HG03457 (cell line): ENCODE data around the gene AKAP12.

Experiments
- ATAC-seq: cut with Tn5 transposase; IDR thresholded peaks from one replicate; pipeline ENCODE4 v1.9.1; 2021; ENCODE audit warnings: moderate number of reproducible peaks; ENCODE audit not compliant: unreplicated experiment

AKAP12 gene, protein sequence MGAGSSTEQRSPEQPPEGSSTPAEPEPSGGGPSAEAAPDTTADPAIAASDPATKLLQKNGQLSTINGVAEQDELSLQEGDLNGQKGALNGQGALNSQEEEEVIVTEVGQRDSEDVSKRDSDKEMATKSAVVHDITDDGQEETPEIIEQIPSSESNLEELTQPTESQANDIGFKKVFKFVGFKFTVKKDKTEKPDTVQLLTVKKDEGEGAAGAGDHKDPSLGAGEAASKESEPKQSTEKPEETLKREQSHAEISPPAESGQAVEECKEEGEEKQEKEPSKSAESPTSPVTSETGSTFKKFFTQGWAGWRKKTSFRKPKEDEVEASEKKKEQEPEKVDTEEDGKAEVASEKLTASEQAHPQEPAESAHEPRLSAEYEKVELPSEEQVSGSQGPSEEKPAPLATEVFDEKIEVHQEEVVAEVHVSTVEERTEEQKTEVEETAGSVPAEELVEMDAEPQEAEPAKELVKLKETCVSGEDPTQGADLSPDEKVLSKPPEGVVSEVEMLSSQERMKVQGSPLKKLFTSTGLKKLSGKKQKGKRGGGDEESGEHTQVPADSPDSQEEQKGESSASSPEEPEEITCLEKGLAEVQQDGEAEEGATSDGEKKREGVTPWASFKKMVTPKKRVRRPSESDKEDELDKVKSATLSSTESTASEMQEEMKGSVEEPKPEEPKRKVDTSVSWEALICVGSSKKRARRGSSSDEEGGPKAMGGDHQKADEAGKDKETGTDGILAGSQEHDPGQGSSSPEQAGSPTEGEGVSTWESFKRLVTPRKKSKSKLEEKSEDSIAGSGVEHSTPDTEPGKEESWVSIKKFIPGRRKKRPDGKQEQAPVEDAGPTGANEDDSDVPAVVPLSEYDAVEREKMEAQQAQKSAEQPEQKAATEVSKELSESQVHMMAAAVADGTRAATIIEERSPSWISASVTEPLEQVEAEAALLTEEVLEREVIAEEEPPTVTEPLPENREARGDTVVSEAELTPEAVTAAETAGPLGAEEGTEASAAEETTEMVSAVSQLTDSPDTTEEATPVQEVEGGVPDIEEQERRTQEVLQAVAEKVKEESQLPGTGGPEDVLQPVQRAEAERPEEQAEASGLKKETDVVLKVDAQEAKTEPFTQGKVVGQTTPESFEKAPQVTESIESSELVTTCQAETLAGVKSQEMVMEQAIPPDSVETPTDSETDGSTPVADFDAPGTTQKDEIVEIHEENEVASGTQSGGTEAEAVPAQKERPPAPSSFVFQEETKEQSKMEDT (N-terminal part only)

DNA sequence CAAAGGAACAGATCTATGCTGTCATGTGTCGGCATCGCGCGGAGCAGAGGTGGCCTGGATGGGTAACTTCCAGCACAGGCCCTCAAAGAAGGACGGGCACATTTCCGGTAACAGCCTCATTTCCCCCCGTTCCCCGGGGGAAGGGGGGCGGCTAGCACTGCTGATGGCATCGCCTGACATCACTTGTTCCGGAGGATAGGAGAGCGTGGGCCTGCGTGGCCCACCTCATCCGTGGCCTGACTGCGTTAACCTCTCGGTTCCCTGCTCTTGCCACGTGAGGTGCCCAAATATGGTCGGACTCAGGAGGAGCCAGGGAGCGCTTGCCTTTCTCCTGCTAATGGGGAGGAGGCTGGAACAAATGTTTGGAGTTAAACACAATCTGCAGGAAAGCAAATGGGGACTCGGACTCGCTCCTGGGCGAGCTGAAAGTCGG, at the start of gene AKAP12:
Gene AKAP12, plus strand, starts transcription at position 365 of the 433 bp plus-strand sequence. CDS start 596 bp downstream, outside the sequence.
- no peak for ATAC-seq

DNA sequence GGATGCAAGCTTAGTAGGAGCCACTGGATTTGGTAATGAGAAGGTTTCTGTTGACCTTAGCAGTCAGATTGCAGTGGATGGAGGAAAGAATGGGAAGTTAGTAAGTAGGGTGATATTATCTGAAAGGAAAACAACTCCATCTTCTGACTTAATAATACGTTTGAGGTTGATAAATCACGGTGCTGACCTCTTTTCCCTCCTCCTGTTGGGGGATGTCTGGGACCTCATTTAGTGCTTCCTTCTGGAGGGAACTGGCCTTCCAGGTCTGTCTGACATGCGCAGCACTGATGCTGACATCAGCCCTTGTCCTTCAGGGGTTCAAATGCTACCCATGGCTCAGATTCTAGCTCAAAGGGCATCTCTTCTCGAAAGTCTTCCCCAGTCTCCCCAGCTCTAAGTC, 48.2 kb upstream of the AKAP12 start:
- no peak for ATAC-seq

DNA sequence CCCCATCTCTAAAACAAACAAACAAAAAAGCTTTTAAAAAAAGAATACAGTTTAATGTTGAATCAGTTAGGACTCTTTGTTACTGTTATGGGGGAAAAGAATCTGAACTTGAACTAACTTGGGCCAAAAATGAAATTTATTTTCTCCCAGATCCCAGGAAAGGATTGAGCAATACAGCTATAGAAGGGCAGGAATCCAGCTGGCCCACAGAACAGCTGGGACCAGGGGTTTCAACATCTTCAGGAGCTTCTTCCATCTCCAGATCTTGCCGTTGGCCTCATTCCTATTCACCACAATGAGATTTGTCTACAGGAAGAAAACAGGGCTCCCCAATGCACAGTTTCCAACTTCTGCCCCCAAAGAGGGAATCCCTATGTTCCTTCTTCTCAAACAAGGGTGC, 43.2 kb upstream of the AKAP12 start:
- no peak for ATAC-seq

DNA sequence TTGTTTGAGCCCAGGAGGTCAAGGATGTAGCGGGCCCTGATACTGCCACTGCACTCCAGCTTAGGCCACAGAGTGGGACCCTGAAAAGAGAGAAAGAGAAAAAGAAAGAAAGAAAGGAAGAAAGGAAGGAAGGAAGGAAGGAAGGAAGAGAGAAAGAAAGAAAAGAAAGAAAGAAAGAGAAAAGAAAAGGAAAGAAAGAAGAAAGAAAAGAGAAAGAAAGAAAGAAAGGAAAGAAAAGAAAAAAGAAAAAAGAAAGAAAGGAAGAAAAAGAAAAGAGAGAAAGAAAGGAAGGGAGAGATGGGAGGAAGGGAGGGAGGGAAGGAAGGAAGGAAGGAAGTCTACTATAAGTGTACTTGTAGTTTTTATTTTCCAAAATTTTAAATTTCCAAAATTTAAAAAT, 42.2 kb upstream of the AKAP12 start:
- ATAC-seq, result no peak

DNA sequence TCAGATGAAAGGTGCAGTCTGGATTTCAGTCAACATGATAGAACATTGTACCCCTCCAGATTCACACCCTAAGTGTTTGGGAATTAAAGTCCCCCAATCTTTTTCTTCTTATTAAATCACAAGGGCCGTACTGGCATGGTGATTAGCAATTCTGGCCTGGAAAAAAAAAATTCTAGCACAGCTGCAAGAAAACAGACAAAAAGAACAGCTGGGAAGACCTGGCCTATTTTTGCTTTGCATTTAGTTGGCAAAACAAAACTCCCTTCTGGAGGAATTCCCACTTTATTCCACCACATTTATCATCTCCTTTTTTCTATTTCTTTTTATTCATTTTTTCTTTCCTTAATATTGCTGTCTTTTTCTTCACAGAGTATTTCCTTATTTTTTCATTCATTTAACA, 39.8 kb upstream of the AKAP12 start:
- no peak for ATAC-seq

DNA sequence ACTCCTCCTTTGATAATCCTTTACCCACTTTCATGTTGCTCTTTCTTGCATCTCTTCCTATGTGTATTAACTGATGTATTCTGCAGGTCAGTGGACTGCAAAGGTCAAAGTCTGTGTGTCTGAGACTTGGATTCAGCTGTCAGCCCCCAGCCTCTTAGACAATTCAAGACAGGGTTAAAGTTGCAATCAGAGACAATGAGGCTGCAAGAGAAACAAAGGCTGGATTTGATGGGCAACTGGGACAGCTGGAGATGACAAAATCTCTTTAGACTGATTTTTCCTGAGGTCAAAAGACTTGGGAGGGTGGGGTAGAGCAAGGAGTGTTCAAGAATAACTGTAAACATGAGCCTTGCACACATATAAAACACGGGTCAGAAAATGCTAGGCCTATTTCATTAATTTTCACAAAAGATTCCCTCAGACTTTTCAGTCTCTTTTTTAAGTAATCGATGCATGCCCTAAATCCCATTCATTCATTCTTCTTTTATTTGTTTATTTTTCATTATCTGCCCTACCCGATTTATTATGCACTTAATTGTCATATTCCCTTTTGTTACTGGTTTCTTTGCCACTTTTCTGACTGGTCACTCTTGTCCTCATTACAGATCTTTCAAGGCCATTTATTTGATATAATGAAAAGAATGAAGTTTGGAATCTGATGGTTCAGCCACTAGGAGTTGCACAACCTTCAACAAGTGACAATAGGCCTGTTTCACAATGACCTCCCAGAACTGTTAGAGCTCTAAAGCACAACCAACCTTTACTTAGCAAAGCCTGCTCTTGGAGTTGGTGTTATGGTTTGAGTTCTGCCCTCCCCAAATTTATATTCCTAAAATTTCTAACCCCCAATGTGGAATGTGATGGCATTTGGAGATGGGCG, 33.8 kb upstream of the AKAP12 start:
- no peak for ATAC-seq

DNA sequence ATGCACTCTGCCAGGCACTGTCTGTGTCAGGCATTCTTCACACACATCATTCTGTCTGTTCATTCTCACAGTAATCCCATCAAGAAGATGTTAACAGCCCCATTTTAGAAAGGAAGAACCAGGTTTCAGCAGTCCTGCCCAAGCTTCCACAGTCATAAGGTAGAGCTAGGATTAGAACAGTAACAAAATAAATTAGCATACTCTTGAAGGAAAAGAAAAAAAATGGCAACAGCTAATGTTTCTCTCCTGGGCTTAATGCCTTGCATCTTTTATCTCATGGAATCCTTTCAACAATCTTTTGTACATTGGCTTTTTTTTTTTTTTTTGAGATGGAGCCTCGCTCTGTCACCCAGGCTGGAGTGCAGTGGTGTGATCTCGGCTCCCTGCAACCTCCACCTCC, 32.1 kb upstream of the AKAP12 start:
- ATAC-seq, result no peak

DNA sequence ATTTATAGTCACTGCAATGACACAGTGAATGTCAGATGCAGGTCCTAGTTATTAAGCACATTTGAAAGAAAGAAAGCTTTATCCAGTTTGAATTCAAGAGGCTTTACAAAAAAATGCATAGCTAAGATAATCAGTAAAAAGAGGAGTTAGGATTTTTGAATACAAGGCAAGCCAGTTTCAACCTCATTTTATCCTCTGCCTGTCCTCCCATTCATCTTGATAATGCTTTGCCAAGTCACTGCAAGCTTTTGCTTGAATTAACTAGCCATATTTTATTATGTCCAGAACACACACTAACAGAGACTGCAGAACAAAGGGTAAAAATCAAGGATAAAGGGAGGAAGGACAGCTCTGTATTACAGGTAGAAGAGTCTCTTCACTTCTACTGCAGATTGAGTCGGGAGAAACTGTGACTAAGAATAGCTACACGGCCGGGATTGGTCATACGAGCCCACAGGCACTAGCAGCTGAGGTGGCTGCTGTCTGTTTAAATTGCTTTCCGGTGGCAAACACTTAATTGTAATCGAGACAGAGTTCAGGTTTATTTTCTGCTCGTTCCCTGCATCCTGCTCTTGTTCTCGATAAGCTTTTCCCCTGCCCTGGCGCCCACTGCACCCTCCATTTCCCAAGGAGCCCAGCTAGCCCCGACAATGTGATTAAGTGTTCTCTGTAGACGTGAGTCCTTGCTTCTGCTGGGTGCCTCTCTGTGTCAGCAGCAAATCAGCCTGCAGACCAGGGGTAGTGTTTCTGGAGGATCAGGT, 30.5 kb upstream of the AKAP12 start:
- no peak for ATAC-seq

DNA sequence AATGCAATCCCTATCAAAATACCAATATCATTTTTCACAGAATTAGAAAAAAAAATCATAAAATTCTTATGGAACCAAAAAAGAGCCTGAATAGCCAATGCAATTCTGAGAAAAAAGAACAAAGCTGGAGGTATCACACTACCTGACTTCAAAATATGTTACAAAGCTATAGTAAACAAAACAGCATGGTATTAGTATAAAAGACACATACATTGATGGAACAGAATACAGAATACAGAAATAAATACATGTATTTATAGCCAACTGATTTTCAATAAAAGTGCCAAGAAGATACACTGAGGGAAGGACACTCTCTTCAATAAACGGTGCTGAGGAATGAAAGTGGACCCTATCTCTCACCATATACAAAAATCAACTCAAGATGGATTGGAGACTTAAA, 28.7 kb upstream of the AKAP12 start:
- no peak for ATAC-seq

DNA sequence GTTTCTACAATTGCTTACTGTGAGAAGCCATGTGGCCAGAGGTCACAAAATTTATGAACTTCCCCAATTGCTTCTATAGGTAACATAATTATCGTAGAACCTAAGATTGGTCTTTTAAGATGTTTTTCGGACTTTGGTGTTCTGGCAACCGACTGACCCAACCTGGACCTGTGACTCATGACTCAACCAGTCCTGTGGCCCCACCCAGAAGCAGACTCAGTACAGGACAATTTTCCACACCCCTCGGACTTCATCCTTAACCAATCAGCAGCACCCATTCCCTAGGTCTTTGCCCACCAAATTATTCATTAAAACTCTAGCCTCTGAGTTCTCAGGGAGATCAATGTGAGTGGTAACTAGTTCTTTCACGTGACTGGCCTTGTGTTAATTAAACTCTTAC, 26.4 kb upstream of the AKAP12 start:
- no peak for ATAC-seq

DNA sequence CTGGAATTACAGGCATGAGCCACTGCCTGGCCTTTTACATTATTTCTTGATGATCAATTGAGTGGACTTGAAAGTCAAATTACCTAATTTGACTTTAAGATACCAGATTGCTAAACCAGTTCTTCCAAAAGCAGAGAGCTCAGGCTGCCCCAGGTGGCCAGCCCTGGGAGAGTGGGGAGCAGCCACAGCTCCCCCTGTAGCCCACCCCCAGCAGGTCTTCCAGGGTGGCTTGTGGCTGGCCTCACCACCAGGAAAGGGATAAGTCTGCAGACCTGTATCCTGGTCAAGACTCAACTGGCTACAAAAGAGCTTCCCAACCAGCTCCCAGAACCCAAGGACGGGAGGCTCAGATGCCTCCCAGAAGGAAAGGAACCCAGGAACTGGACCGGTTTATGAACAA, 23.8 kb upstream of the AKAP12 start:
- ATAC-seq, result no peak

DNA sequence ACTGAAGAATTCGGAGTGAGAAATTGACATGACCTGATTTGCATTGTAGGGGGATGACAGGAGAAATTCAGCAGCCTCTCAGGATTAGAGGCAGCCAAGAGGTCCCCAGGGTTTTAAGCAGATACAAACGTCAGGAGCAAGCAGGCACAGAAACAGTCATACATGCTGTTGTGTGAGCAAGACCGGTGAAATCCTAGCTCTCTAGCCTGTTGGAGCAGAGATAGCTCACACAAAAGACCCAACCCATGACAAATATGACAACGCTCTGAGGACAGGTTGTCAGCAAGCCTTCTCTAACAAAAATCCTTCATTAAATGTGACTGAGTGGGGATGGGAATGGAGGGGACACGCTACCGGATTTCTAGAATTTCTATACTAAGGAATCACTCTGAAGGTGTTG, 23.0 kb upstream of the AKAP12 start:
- ATAC-seq, result no peak

DNA sequence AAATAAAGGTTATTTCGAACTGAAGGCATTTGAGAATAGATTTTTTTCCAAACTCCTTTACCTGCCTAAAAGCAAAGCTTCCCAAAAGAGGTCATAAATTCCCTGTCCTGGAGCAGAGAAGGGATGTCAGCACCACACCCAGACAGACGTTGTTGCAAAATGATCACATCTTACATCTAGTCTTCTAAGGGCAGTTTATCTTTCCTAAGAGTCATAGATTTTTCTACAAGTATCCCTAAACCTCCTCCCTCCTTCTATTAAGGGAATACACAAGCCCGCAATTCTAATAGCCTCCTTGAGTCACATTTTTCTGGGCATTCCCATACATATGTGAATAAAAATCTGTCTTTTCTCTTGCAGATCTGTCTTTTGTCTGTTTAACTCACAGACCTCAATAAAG, 20.6 kb upstream of the AKAP12 start:
- ATAC-seq, result no peak

DNA sequence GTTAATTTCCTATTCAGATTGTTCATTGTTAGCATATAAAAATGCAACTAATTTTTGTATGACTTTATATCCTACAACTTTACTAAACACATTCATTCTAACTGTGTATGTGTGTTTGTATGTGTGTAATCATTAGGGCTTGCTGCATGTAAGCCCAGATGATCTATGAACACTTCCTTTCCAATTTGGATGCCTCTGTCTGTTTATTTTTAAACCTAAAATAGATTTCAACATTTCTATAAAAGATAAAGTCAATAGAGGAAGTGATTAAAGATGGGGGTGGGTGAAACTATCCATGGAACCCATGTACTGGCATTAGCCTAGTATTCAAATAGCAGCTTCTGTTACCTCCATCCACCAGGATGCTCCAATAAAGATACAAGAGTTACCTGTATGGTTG, 15.7 kb upstream of the AKAP12 start:
- no peak for ATAC-seq

DNA sequence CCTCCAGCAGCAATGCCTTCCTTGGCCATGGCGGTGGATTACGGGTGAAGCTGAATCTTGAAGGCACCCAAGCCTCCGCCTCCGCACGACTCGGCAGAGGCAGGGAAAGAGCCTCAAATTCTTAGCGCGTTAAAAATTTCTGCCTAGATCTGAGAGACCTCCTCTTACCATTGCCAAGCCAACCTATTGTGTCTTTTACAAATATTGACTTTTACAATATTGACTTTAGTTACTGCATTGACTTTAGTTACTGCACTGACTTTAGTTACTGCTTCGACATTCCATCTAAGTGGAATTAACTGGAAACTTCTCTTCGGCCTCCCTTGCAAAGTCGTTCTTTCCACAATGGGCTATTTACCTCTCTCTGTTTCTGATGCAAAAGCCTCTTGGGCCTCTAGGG, 13.8 kb upstream of the AKAP12 start:
- no peak for ATAC-seq

DNA sequence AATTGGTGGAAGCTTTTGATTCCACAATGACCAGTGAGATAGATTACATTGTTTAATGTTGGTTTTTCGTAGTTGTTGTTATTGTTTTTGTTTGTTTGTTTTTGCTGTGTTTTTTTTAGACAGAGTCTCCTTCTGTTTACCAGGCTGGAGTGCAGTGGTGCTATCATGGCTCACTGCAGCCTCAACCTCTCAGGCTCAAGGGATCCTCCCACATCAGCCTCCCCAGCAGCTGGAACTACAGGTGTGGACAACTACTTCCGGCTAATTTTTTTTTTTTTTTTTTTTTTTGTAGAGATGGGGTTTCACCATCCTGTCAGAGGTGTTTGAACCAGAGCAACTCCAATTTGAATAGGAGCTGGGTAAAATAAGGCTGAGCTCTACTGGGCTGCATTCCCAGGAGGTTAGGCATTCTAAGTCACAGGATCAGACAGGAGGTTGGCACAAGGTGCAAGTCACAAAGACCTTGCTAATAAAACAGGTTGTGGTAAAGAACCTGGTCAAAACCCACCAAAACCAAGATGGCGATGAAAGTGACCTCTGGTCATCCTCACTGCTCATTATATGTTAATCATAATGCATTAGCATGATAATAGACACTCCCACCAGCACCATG, 10.9 kb upstream of the AKAP12 start:
- no peak for ATAC-seq

DNA sequence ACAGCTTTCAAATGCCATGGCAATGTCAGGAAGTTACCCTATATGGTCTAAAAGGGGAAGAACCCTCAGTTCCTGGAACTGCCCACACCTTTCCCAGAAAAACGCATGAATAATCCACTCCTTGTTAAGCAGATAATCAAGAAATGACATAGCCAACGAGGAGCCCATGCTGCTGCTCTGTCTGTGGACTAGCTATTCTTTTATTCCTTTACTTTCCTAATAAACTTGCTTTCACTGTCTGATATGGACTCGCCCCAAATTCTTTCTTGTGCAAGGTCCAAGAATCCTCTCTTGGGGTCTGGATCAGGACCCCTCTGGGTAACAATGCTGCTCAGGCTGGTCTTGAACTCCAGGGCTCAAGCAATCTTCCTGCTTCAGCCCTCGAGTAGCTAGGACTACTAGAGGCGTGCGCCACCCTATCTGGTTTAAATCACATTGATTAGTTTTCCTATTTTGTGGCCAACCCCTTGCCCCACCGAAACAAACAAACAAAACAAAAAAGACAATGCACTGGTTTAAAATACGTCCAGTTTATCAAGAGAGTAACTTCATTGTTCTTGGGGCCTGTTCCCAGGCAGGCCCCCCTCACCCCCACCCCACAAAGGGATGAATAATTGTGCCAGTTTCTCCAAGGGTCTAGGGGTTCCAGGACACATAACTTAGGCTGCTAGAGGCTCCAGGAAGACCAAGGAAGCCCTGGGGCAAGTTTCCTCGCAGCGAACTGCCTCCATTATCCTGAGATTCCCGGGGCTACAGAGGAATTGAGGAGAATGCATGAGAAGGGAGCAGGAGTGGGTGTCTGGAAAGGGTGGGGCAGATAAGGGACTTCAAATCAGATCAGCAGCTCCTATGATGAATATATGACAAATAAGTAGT, 10.1 kb upstream of the AKAP12 start:
- ATAC-seq, result no peak

DNA sequence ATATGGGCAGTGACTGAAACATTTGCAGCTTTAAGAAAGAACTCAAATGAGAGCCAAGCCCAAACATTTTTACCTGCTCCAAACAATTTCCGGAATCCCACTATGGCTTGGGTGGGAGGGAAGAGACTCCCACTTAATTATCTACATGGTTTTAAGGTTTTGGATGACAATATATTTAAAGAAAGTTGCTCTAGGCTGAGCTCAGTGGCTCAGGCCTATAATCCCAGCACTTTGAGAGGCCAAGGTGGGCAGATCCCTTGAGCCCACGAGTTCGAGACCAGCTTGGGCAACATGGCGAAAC, 9.5 kb upstream of the AKAP12 start:
- no peak for ATAC-seq
